A549 (cell line): ENCODE data around the gene PCDH12.

Experiments used
- MYC ChIP-seq: IDR thresholded peaks from 2 replicates; pipeline ENCODE4 v1.6.1; 2012; ENCODE audit warnings: mild to moderate bottlenecking, inconsistent platforms, low read length, improper control_type of control experiment, borderline replicate concordance
- POLR2A ChIP-seq: IDR thresholded peaks from 2 replicates; pipeline ENCODE4 v1.6.1; 2012; ENCODE audit warnings: mild to moderate bottlenecking, low read length
- ZC3H11A ChIP-seq: fragments of 450-650 bp; IDR thresholded peaks from 2 replicates; pipeline ENCODE4 v1.6.1; 2014; ENCODE audit warnings: antibody characterized with exemption, mild to moderate bottlenecking
- TF ChIP-seq, protein P1 (sequence below): fragments of >200 bp; sonication (Bioruptor Twin); formaldehyde crosslinking; IDR thresholded peaks from 3 replicates; pipeline ENCODE4 v1.5.1; 2016

DNA sequence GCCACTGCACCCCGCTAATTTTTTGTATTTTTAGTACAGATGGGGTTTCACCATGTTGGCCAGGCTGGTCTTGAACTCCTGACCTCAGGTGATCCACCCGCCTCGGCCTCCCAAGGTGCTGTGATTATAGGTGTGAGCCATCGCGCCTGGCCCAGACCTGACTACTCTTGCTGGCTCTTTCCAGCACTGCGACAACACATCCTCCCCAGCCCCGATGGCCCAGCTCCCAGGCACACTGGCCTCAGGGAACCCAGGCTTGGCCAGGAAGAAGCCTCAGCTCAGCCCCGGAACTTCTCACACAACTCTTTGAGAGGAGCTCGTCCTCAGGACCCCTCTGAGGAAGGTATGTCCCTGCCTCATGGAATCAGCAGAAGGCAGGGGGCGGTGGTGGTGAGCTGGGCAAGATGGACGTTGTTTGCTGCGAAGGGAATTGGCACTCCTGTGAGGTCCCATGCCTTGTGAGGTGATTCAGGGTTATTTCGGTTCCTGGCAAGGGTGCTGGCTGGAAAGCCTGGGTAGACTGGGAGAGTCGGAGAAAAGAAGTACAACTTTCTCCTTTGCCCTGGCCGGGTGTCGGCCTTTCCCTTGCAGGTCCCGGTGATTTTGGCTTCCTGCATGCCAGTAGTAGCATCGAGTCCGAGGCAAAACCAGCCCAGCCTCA lies 28.5 kb downstream of the PCDH12 start:
- no peak for TF ChIP-seq POLR2A
- TF ChIP-seq MYC = no peak
- TF ChIP-seq, protein P1, sequence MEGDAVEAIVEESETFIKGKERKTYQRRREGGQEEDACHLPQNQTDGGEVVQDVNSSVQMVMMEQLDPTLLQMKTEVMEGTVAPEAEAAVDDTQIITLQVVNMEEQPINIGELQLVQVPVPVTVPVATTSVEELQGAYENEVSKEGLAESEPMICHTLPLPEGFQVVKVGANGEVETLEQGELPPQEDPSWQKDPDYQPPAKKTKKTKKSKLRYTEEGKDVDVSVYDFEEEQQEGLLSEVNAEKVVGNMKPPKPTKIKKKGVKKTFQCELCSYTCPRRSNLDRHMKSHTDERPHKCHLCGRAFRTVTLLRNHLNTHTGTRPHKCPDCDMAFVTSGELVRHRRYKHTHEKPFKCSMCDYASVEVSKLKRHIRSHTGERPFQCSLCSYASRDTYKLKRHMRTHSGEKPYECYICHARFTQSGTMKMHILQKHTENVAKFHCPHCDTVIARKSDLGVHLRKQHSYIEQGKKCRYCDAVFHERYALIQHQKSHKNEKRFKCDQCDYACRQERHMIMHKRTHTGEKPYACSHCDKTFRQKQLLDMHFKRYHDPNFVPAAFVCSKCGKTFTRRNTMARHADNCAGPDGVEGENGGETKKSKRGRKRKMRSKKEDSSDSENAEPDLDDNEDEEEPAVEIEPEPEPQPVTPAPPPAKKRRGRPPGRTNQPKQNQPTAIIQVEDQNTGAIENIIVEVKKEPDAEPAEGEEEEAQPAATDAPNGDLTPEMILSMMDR = no peak
- TF ChIP-seq ZC3H11A = no peak
